ENCODE measurements around the gene GHDC.

GRCh38 chr17:42179911-42180410, 14.3 kb downstream of the GHDC start:
- TF ChIP-seq POLR2A (IDR thresholded peaks at IDR 0.05) (no peak), CTCF (IDR thresholded peaks at IDR 0.05) (no peak), POLR2AphosphoS5 (IDR thresholded peaks at IDR 0.05) (no peak)
